ENCODE measurements around the gene DNAH6.

DNAH6 gene

GRCh38 chr2:84631985-84632384, 115.7 kb downstream of the DNAH6 start:
- DNase-seq, result no peak

- no peak for DNase-seq
Observed at GRCh38 chr2:84636080-84636971, 120.0 kb downstream of the DNAH6 start.

- DNase-seq, result no peak
Observed at GRCh38 chr2:84639751-84640150, 123.5 kb downstream of the DNAH6 start.

GRCh38 chr2:84640411-84640810, 124.1 kb downstream of the DNAH6 start:
- DNase-seq, result no peak

- no peak for DNase-seq
Observed at GRCh38 chr2:84641021-84641420, 124.7 kb downstream of the DNAH6 start.

DNA sequence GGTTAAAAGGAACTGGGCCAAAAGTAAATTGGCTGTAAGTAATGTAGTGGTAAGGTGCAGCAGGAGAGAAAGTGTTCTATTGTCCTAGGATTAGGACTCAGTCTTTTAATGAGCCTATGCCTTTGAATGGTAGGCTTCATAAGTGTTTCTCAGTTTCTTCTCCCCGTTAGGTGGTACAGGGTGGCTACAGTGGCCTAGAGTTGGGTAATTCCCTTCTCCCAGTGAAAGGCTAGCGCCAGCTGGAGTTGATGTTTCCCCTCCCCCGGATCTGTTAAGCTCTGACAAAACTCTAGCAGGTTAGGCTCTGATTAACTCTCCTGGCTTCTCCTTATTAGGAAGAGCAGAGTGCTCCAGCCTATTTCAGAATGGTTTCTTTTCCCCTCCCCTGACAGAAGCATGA, 127.7 kb downstream of the DNAH6 start:
- no peak for DNase-seq

GRCh38 chr2:84646514-84646913, 130.2 kb downstream of the DNAH6 start:
- DNase-seq, result no peak

DNA sequence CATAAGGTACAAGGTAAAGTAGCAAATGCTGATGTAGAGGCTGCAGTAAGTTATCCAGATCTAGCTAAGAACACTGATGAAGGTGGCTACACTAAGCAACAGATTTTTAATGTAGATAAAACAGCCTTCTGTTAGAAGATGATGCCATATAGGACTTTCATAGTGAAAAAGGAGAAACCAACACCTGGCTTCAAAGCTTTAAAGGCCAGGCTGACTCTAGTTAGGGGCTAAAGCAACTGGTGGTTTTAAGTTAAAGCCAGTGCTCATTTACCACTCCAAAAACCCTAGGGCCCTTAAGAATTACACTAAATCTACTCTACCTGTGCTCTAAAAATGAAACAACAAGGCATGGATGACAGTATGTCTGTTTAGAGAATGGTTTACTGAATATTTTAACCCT, 131.0 kb downstream of the DNAH6 start:
- DNase-seq, result no peak

DNA sequence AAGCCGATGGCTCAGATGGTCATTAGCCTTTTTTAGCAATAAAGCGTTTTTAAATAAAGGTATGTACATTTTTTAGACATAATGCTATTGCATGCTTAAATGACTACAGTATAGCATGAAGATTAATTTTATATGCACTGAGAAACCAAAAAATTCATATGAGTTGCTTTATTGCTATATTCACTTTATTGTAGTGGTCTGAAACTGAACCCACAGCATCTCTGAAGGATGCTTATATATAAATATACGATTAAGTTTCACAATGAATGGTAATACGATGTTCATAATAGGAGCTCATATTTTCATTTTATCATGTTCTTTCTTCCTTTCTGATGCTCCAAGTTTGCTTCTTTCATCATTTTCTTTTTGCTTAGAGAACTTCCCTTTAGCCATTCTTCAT, 132.8 kb downstream of the DNAH6 start:
- DNase-seq, result no peak

DNA sequence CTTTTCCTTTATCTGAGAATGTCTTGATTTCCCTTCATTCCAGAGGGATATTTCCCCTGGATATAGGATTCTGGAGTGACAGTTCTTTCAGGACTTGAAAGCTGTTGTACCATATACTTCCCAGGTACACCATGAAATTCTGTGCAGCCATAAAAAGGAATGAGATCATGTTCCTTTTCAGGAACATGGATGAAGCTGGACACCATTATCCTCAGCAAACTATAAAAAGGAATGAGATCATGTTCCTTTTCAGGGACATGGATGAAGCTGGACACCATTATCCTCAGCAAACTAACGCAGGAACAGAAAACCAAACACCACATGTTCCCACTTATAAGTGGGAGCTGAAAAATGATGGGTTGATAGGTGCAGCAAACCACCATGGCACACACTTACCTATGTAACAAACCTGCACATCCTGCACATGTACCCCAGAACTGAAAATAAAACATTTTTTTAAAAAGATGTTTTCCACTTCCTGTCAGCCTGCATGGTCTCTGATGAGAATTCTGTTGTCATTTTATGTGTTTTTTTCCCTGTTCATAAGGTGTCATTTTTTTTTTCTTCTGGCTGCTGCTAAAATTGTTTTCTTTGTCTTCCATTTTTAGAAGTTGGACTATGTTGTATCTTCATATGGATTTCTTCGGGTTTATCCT, 133.3 kb downstream of the DNAH6 start:
- no peak for DNase-seq

- no peak for DNase-seq
Observed at GRCh38 chr2:84652431-84652830, 136.1 kb downstream of the DNAH6 start.

DNA sequence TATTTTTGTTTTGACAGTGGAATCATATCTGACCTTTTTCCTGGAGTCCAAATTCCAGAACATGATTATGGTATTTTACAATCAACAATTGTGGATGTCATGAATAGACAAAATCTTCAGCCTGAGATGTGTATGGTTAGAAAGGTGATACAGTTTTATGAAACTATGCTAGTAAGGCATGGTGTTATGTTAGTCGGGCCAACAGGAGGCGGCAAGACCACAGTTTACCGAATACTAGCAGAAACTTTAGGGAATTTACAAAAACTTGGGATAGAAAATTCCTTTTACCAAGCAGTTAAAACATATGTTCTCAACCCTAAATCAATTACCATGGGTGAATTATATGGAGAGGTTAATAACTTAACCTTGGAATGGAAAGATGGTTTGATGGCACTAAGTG, 137.0 kb downstream of the DNAH6 start:
- no peak for DNase-seq

DNA sequence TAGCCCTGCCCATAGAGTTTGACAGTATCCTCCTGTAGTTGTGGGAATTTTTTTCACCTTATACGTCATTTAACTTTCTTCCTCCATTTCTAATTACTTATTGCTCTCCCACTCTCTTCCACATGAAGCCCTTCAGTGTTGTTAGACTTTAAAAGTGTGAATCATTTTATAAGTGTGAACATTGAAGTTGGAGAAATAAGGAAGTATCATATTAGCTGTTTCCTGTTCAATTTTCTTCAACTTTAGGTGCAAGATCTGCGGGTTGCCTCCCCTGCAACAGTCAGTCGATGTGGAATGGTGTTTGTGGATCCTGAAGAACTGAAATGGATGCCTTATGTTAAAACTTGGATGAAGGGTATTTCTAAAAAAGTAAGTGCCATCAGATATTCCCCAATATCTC, 138.1 kb downstream of the DNAH6 start:
- DNase-seq, result no peak

DNA sequence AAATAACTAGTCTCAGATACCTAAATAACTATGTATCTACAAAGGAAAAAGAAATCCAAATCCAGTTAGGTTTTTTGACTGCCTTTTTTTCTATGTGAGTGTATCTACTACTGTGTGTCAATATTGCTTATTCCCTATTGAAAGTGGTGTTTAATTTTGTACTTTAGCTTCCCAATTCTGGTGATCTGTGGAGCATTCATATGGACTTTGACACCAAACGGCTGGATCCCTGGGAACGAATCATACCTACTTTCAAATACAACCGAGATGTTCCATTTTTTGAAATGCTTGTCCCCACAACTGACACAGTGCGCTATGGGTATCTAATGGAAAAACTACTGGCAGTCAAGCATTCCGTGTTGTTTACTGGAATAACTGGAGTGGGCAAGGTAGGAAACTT, 152.8 kb downstream of the DNAH6 start:
- no peak for DNase-seq

- DNase-seq, result no peak
Observed at GRCh38 chr2:84674099-84674498, 157.8 kb downstream of the DNAH6 start.

DNA sequence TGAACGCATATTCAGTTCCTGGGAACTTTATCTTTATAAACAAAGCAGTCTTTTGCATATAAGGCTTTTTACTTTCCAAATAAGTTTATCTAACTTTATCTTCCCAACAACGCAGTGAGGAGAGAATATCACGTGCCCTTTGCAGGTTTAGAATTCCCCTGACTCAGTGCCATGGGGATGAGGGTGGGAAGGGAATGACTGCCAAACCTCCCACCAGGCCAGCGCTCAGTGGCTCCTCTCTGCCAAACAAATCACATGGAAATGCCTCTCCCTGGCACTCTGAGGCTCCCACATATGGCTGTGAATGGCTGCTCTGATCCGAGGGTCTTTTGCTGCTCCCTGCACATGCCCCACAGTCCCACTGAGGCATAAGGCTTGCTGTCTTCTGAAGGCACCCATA, 158.3 kb downstream of the DNAH6 start:
- no peak for DNase-seq

DNA sequence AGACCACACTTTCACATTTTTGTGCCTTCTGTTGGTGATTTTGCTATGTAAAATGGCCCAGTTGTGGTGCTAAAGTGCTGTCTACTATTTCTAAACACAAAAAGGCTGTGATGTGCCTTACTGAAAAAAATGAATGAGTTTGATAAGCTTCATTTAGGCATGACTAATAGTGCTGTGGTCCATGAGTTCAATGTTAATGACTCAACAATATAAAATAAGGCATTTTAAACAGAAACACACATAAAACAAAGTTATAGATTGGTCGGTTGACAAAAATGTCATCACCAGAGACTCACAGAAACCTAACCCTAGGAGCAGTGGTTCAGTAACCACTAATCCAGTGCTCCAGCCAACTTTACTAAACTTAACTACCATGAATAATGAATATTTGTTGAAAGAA, 160.0 kb downstream of the DNAH6 start:
- DNase-seq, result no peak

GRCh38 chr2:84678214-84678613, 161.9 kb downstream of the DNAH6 start:
- no peak for DNase-seq

- DNase-seq, result no peak
Observed at GRCh38 chr2:84686783-84687476, 170.6 kb downstream of the DNAH6 start.

DNA sequence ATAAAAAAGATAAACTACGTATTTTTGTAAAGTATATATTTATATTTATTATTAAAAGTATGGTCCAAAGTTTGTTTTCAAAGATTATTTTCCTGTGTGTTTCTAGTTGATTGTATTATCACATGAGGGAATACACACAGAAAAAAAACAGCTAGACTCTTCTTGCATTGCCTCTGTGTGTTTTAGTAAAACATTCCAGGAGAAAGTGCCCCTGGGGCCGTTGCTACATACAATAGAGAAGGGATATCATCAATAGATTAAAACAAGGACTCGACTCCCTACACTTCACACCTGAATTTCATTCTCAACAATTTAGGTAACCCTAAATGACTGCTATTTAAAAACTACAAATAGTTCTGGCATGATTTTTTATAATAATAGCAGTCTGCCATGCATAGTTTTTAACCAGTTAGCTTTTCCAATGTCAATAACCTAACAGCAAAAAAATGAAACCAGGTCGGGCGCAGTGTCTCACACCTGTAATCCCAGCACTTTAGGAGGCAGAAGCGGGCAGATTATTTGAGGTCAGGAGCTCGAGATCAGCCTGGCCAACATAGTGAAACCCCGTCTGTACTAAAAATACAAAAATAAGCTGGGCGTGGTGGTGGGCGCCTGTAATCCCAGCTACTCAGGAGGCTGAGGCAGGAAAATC, 171.3 kb downstream of the DNAH6 start:
- no peak for DNase-seq

- DNase-seq, result no peak
Observed at GRCh38 chr2:84690225-84690624, 173.9 kb downstream of the DNAH6 start.

DNA sequence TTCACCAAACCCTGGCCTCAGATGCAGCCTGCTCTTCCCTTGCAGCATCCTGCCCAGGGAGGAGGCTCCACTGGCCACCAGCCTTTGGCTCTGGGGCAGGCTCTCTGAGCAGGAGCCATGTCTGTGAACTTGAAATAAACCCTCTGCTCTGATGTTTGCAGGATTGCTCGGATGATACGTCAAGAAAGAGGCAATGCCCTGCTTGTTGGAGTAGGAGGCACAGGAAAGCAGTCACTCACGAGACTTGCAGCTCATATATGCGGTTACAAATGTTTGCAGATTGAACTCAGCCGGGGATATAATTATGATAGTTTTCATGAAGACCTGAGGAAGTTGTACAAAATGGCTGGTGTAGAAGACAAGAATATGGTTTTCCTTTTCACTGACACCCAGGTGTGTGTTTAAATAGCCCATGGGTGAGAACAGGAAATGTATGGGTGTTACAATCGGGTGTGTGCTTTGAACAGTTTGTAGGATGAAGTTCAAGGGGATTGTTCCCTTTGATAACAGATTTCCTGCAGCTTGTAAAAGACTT, 177.9 kb downstream of the DNAH6 start:
- peak; percentile 8 for DNase-seq

DNA sequence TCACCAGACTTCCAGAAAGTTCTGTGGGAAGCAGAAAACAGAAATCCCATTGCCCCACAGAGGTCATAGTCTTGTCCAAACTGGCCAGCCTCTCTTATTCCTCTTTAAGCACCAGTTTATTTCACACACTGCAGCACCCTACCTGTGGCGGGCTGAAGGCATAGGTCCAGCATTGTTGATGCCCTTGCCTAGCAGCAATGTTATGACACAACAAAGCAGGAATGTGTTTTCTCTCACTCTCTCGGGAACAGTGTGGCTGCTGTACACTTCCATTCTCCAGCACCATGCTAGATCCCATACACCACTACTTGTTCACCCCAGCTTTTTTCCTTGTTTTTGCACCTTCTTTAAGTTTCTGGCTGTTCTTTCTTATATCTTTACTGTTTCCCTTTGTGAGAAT, 181.6 kb downstream of the DNAH6 start:
- no peak for DNase-seq
